Measurements from ENCODE around the gene PDZRN3. TPM values are rescaled to one million over a fixed set of nuclear protein-coding genes. Genes with fewer than 3 reads are reported as not detected.

The PDZRN3 gene
- total and polyA plus RNA-seq, 4 donors: 0.69 to 1.8 (median 0.92) TPM

DNA sequence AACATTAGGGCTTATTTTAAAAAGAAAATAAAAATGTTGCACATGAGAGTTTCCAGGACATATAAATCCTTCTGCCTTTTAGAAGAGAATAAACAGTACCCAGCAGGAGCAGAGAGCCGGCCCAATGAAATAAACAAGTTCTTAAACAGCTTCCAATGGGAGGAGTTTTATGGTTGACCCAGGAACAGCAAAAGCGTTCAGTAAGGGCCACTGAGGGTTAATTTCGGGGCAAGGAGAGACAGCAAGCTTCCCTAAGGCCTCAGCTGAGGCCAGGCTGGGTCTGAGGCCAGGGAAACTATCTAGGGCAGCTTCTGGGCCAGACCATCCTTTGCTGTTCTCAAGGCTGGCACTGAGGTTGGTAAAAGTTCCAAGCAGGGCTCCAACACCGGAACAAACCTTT lies 3.4 kb downstream of the PDZRN3 start:
- H3K4me1 ChIP-seq (ENCODE audit: control insufficient read depth in 4 of 4, insufficient read depth in 4 of 4, low read length in 3 of 4): peaks cover 8 to 26% (median 22%) of the 10 kb centered on the region in 4 donors

DNA sequence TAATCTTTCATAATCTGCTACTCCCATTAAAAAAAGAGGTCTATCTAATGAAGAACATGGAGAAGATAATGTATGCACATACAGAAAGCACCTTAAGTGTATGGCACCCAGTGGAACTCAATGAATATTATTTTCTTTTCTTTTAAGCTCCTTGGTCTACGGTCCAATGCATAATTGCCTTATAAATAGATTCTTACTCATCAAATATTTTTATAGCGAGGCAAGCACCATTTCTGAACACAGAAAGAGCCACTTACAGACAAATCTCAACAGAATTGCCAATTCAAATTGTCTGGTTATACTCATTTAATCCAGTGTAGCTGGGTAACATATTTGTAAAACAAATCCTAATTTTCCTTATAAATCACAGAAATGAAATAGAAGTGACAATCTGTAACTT lies 6.3 kb downstream of the PDZRN3 start:
- Histone ChIP-seq H3K4me1 (ENCODE audit: control insufficient read depth in 4 of 4, insufficient read depth in 4 of 4, low read length in 3 of 4) (peaks cover 0 to 8% (median 6%) of the 10 kb centered on the region in 4 donors), H3K27me3 (ENCODE audit: control insufficient read depth in 4 of 4, insufficient read depth in 4 of 4, low read length in 3 of 4) (no peaks in the 10 kb centered on the region), H3K9me3 (ENCODE audit: control insufficient read depth in 4 of 4, low read length in 3 of 4) (no peaks in the 10 kb centered on the region), H3K36me3 (ENCODE audit: control insufficient read depth in 4 of 4, insufficient read depth in 3 of 4, low read depth in 1 of 4, low read length in 3 of 4) (no peaks in the 10 kb centered on the region), H3K27ac (ENCODE audit: low read depth in 1 of 2, low read length in 2 of 2) (no peak overlapping the region), H3K9ac (ENCODE audit: low read depth in 1 of 2, low read length in 2 of 2) (no peak overlapping the region), H3K4me3 (ENCODE audit: low read depth in 1 of 3, low read length in 3 of 3) (no peak overlapping the region)
- 84% methylated on average over 2 of the region's 2 CpGs for WGBS
- no peak for TF ChIP-seq FOXA1 (IDR thresholded peaks at IDR 0.05)
- no peak for TF ChIP-seq JUND (IDR thresholded peaks at IDR 0.05)
- TF ChIP-seq HNF4G (IDR thresholded peaks at IDR 0.05): no peak
- no peak for DNase-seq (ENCODE audit: low spot score)

More for the DNA sequence above, 3.4 kb downstream of the PDZRN3 start:
- Histone ChIP-seq H3K9ac (ENCODE audit: low read depth in 1 of 2, low read length in 2 of 2) (no peak overlapping the region), H3K9me3 (ENCODE audit: control insufficient read depth in 4 of 4, low read length in 3 of 4) (no peaks in the 10 kb centered on the region), H3K27ac (ENCODE audit: low read depth in 1 of 2, low read length in 2 of 2) (no peak overlapping the region), H3K36me3 (ENCODE audit: control insufficient read depth in 4 of 4, insufficient read depth in 3 of 4, low read depth in 1 of 4, low read length in 3 of 4) (no peaks in the 10 kb centered on the region), H3K27me3 (ENCODE audit: control insufficient read depth in 4 of 4, insufficient read depth in 4 of 4, low read length in 3 of 4) (peaks cover 0 to 11% (median 1%) of the 10 kb centered on the region in 4 donors), H3K4me3 (ENCODE audit: low read depth in 1 of 3, low read length in 3 of 3) (no peak overlapping the region)
- 48% methylated on average over 4 of the region's 4 CpGs for WGBS
- no peak for DNase-seq (ENCODE audit: low spot score)
- TF ChIP-seq NR2F2 (IDR thresholded peaks at IDR 0.05) (peak; percentile 25), RAD21 (IDR thresholded peaks at IDR 0.05) (no peak)

DNA sequence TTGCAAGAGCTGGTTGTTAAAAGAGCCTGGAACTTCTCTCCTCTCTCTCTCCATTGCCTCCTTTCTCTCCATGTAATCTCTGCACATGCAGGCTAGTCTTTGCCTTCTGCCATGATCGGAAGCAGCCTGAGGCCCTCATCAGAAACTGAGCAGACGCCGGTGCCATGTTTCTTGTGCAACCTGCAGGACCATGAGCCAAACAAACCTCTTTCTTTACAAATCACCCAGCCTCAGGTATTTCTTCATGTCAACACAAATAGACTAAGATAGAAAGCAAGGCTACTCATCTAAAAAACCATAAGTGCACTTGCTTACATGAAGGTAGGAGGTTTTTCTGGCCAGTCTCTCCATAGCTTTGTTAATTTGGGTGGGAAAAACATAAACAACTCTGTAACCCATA lies 8.7 kb downstream of the PDZRN3 start:
- 89% methylated on average over 3 of the region's 3 CpGs for WGBS
- no peaks in the 10 kb centered on the region for H3K9me3 ChIP-seq (ENCODE audit: control insufficient read depth in 4 of 4, low read length in 3 of 4)
- TF ChIP-seq, protein P1, sequence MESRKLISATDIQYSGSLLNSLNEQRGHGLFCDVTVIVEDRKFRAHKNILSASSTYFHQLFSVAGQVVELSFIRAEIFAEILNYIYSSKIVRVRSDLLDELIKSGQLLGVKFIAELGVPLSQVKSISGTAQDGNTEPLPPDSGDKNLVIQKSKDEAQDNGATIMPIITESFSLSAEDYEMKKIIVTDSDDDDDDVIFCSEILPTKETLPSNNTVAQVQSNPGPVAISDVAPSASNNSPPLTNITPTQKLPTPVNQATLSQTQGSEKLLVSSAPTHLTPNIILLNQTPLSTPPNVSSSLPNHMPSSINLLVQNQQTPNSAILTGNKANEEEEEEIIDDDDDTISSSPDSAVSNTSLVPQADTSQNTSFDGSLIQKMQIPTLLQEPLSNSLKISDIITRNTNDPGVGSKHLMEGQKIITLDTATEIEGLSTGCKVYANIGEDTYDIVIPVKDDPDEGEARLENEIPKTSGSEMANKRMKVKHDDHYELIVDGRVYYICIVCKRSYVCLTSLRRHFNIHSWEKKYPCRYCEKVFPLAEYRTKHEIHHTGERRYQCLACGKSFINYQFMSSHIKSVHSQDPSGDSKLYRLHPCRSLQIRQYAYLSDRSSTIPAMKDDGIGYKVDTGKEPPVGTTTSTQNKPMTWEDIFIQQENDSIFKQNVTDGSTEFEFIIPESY (IDR thresholded peaks at IDR 0.05): no peak
- TF ChIP-seq, protein P2, sequence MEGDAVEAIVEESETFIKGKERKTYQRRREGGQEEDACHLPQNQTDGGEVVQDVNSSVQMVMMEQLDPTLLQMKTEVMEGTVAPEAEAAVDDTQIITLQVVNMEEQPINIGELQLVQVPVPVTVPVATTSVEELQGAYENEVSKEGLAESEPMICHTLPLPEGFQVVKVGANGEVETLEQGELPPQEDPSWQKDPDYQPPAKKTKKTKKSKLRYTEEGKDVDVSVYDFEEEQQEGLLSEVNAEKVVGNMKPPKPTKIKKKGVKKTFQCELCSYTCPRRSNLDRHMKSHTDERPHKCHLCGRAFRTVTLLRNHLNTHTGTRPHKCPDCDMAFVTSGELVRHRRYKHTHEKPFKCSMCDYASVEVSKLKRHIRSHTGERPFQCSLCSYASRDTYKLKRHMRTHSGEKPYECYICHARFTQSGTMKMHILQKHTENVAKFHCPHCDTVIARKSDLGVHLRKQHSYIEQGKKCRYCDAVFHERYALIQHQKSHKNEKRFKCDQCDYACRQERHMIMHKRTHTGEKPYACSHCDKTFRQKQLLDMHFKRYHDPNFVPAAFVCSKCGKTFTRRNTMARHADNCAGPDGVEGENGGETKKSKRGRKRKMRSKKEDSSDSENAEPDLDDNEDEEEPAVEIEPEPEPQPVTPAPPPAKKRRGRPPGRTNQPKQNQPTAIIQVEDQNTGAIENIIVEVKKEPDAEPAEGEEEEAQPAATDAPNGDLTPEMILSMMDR (IDR thresholded peaks at IDR 0.05; ENCODE audit: low read depth, low read length, missing input control): no peak
- no peak for TF ChIP-seq SP1 (IDR thresholded peaks at IDR 0.05)
- H3K27ac ChIP-seq (ENCODE audit: low read depth in 1 of 2, low read length in 2 of 2): no peak overlapping the region
- no peak overlapping the region for H3K4me3 ChIP-seq (ENCODE audit: low read depth in 1 of 3, low read length in 3 of 3)
- H3K36me3 ChIP-seq (ENCODE audit: control insufficient read depth in 4 of 4, insufficient read depth in 3 of 4, low read depth in 1 of 4, low read length in 3 of 4): no peaks in the 10 kb centered on the region
- DNase-seq (ENCODE audit: low spot score): no peak
- H3K4me1 ChIP-seq (ENCODE audit: control insufficient read depth in 4 of 4, insufficient read depth in 4 of 4, low read length in 3 of 4): peaks cover 0 to 3% (median 0%) of the 10 kb centered on the region in 4 donors
- peaks cover 0 to 2% (median 0%) of the 10 kb centered on the region in 4 donors for H3K27me3 ChIP-seq (ENCODE audit: control insufficient read depth in 4 of 4, insufficient read depth in 4 of 4, low read length in 3 of 4)
- H3K9ac ChIP-seq (ENCODE audit: low read depth in 1 of 2, low read length in 2 of 2): no peak overlapping the region

DNA sequence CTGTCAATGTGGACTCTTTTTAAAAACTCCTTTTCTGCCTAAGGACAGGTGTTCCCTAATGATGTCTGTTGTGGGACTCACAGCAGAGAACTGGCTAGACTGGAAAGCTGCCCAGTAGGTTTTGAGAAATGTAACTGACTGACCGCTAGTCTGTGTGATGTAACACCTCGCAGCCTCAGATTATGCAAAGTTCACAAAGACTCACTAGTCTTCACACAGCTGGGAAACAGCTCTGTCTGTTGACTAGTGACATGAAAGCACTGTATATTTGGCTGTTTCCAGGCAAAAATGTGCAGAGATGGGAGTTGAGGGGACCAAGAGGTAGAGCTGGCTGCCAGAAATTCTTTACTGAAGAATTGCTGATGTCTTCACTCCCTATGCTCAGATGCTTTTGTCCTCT lies 10.3 kb downstream of the PDZRN3 start:
- Histone ChIP-seq H3K9ac (ENCODE audit: low read depth in 1 of 2, low read length in 2 of 2) (no peak overlapping the region), H3K4me1 (ENCODE audit: control insufficient read depth in 4 of 4, insufficient read depth in 4 of 4, low read length in 3 of 4) (peaks cover 0 to 3% (median 0%) of the 10 kb centered on the region in 4 donors), H3K27me3 (ENCODE audit: control insufficient read depth in 4 of 4, insufficient read depth in 4 of 4, low read length in 3 of 4) (peaks cover 0 to 2% (median 0%) of the 10 kb centered on the region in 4 donors), H3K4me3 (ENCODE audit: low read depth in 1 of 3, low read length in 3 of 3) (no peak overlapping the region), H3K27ac (ENCODE audit: low read depth in 1 of 2, low read length in 2 of 2) (no peak overlapping the region), H3K36me3 (ENCODE audit: control insufficient read depth in 4 of 4, insufficient read depth in 3 of 4, low read depth in 1 of 4, low read length in 3 of 4) (no peaks in the 10 kb centered on the region), H3K9me3 (ENCODE audit: control insufficient read depth in 4 of 4, low read length in 3 of 4) (no peaks in the 10 kb centered on the region)
- no peak for DNase-seq (ENCODE audit: low spot score)
- 22% methylated on average over 2 of the region's 2 CpGs for WGBS
- TF ChIP-seq, protein P3, sequence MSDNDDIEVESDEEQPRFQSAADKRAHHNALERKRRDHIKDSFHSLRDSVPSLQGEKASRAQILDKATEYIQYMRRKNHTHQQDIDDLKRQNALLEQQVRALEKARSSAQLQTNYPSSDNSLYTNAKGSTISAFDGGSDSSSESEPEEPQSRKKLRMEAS (IDR thresholded peaks at IDR 0.05): no peak
- TF ChIP-seq GABPA (IDR thresholded peaks at IDR 0.05 in 1 of 2, conservative IDR thresholded peaks at IDR 0.05 in 1 of 2) (no peak), HNF4G (IDR thresholded peaks at IDR 0.05) (no peak), JUND (IDR thresholded peaks at IDR 0.05) (no peak), FOXA1 (IDR thresholded peaks at IDR 0.05) (no peak), FOXA2 (IDR thresholded peaks at IDR 0.05) (peak; percentile 9), TAF1 (conservative IDR thresholded peaks at IDR 0.05) (no peak)
- TF ChIP-seq, protein P4, sequence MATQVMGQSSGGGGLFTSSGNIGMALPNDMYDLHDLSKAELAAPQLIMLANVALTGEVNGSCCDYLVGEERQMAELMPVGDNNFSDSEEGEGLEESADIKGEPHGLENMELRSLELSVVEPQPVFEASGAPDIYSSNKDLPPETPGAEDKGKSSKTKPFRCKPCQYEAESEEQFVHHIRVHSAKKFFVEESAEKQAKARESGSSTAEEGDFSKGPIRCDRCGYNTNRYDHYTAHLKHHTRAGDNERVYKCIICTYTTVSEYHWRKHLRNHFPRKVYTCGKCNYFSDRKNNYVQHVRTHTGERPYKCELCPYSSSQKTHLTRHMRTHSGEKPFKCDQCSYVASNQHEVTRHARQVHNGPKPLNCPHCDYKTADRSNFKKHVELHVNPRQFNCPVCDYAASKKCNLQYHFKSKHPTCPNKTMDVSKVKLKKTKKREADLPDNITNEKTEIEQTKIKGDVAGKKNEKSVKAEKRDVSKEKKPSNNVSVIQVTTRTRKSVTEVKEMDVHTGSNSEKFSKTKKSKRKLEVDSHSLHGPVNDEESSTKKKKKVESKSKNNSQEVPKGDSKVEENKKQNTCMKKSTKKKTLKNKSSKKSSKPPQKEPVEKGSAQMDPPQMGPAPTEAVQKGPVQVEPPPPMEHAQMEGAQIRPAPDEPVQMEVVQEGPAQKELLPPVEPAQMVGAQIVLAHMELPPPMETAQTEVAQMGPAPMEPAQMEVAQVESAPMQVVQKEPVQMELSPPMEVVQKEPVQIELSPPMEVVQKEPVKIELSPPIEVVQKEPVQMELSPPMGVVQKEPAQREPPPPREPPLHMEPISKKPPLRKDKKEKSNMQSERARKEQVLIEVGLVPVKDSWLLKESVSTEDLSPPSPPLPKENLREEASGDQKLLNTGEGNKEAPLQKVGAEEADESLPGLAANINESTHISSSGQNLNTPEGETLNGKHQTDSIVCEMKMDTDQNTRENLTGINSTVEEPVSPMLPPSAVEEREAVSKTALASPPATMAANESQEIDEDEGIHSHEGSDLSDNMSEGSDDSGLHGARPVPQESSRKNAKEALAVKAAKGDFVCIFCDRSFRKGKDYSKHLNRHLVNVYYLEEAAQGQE (IDR thresholded peaks at IDR 0.05): no peak
- TF ChIP-seq, protein P1 (IDR thresholded peaks at IDR 0.05): no peak
